MM.1S (cell line): ENCODE measurements around the gene FKBP2.

Source experiments
- DNase-seq: peaks from one replicate; pipeline ENCODE4 v3.0.0-alpha.2; 2015
- H2AFZ ChIP-seq: fragments of 300-600 bp; sonication (generic); 2 replicates; pipeline ENCODE4 v1.6.0; 2016; ENCODE audit warnings: antibody characterized with exemption, low read length
- H3F3A ChIP-seq: fragments of 300-600 bp; sonication (generic); 2 replicates; pipeline ENCODE4 v1.6.1; 2016; ENCODE audit warnings: mild to moderate bottlenecking, antibody characterized with exemption, low read length, moderate library complexity, mixed read lengths; ENCODE audit not compliant: insufficient read depth
- H3K27ac ChIP-seq: fragments of 300-600 bp; sonication (generic); 2 replicates; pipeline ENCODE4 v1.5.1; 2016; ENCODE audit warnings: mild to moderate bottlenecking, low read length
- H3K27me3 ChIP-seq: fragments of 300-600 bp; sonication (generic); replicated peaks from 2 replicates; pipeline ENCODE4 v1.6.0; 2016; ENCODE audit warnings: low read length; ENCODE audit not compliant: insufficient read depth
- H3K36me3 ChIP-seq: fragments of 300-600 bp; sonication (generic); replicated peaks from 2 replicates; pipeline ENCODE4 v1.6.1; 2016; ENCODE audit warnings: mild to moderate bottlenecking, low read length, mixed read lengths; ENCODE audit not compliant: insufficient read depth
- H3K4me1 ChIP-seq: fragments of 300-600 bp; sonication (generic); 2 replicates; pipeline ENCODE4 v1.6.1; 2016; ENCODE audit warnings: low read length, mixed read lengths
- H3K4me2 ChIP-seq: fragments of 300-600 bp; sonication (generic); 2 replicates; pipeline ENCODE4 v1.6.0; 2016; ENCODE audit warnings: low read depth, low read length
- H3K4me3 ChIP-seq: fragments of 300-600 bp; sonication (generic); 2 replicates; pipeline ENCODE4 v1.5.1; 2016; ENCODE audit warnings: low read length, mixed read lengths
- H3K79me2 ChIP-seq: fragments of 300-600 bp; sonication (generic); 2 replicates; pipeline ENCODE4 v1.6.1; 2016; ENCODE audit warnings: mixed run types, low read length, mixed read lengths
- H3K9ac ChIP-seq: fragments of 300-600 bp; sonication (generic); 2 replicates; pipeline ENCODE4 v1.6.1; 2016; ENCODE audit warnings: low read length, mixed read lengths
- H3K9me2 ChIP-seq: fragments of 300-600 bp; sonication (generic); replicated peaks from 2 replicates; pipeline ENCODE4 v1.6.1; 2016; ENCODE audit warnings: mild to moderate bottlenecking, low read length, mixed read lengths; ENCODE audit not compliant: insufficient read depth
- H3K9me3 ChIP-seq: fragments of 300-600 bp; sonication (generic); replicated peaks from 2 replicates; pipeline ENCODE4 v1.6.1; 2016; ENCODE audit warnings: mild to moderate bottlenecking, low read length, mixed read lengths; ENCODE audit not compliant: insufficient read depth
- H4K20me1 ChIP-seq: fragments of 300-600 bp; sonication (generic); 2 replicates; pipeline ENCODE4 v1.6.1; 2016; ENCODE audit warnings: mild to moderate bottlenecking, low read length, moderate library complexity, mixed read lengths; ENCODE audit not compliant: insufficient read depth
- CTCF ChIP-seq: fragments of 300-600 bp; sonication (generic); IDR thresholded peaks from 2 replicates; pipeline ENCODE4 v1.5.1; 2016; ENCODE audit warnings: antibody characterized with exemption, low read length, mixed read lengths
- EZH2 ChIP-seq: fragments of 300-600 bp; sonication (generic); optimal IDR thresholded peaks from 2 replicates; pipeline ENCODE3; 2017; ENCODE audit warnings: low read depth, mild to moderate bottlenecking, antibody characterized with exemption, low read length, mixed read lengths
- EZH2phosphoT487 ChIP-seq: fragments of 300-600 bp; sonication (generic); IDR thresholded peaks from 2 replicates; pipeline ENCODE4 v1.6.1; 2018; ENCODE audit warnings: antibody characterized with exemption, low read length

The FKBP2 gene

GRCh38 chr11:64232182-64232966, 8.5 kb upstream of the FKBP2 start:
- Histone ChIP-seq H3K27ac (no peak overlapping the region), H3K4me2 (no peak overlapping the region), H3K9me3 (no peaks in the 10 kb centered on the region), H3K36me3 (no peaks in the 10 kb centered on the region), H3K4me1 (peaks cover 6% of the 10 kb centered on the region), H3K79me2 (peaks cover 20% of the 10 kb centered on the region), H2AFZ (no peak overlapping the region), H3K27me3 (no peaks in the 10 kb centered on the region), H3K9ac (no peak overlapping the region), H3F3A (peaks cover 10% of the 10 kb centered on the region), H3K9me2 (no peaks in the 10 kb centered on the region), H3K4me3 (no peak overlapping the region), H4K20me1 (no peaks in the 10 kb centered on the region)
- DNase-seq = no peak
- TF ChIP-seq EZH2phosphoT487 (no peak), EZH2 (no peak), CTCF (no peak)

DNA sequence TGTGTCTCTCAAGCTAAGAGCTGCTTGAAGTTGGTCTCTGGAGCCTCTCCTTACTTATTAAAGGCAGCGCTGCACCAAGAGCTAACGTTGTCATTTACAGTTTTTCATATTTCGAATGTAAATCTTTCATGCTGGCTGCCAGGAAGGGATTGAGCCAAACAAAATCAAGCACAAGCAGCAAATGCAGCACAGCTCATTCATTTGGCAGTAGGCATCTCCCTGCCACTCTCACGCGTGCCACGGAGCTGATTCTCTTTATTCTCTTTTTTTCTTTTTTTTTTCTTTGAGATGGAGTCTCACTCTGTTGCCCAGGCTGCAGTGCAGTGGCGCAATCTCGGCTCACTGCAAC, 8.0 kb upstream of the FKBP2 start:
- no peak overlapping the region for H3K27ac ChIP-seq

GRCh38 chr11:64233913-64234586, 6.8 kb upstream of the FKBP2 start, which contains the start of gene VEGFB:
VEGFB (plus strand) TSS chr11:64234584; CDS start chr11:64234834, 250 bp downstream.
- no peak within 1 kb of the TSS for H3K27ac ChIP-seq
- peak within 1 kb of the TSS; percentile 69 for H2AFZ ChIP-seq
- no peaks in the 10 kb centered on the region for H3K27me3 ChIP-seq
- no peaks in the 10 kb centered on the region for H3K9me2 ChIP-seq
- peaks cover 18% of the 10 kb centered on the region for H3K79me2 ChIP-seq
- H3K4me2 ChIP-seq = peak within 1 kb of the TSS; percentile 90
- no peaks in the 10 kb centered on the region for H4K20me1 ChIP-seq
- TF ChIP-seq EZH2 (no peak), EZH2phosphoT487 (no peak), CTCF (no peak)
- H3K9me3 ChIP-seq = no peaks in the 10 kb centered on the region
- peak; percentile 63 for DNase-seq
- peaks cover 7% of the 10 kb centered on the region for H3K4me1 ChIP-seq
- H3K36me3 ChIP-seq = no peaks in the 10 kb centered on the region
- H3K9ac ChIP-seq = peak within 1 kb of the TSS; percentile 46; the same call in 1 of the 2 replicates
- peak within 1 kb of the TSS; percentile 73 for H3K4me3 ChIP-seq
- peaks cover 16% of the 10 kb centered on the region for H3F3A ChIP-seq

More for the DNA sequence above, 8.0 kb upstream of the FKBP2 start:
- peaks cover 10% of the 10 kb centered on the region for H3F3A ChIP-seq
- no peaks in the 10 kb centered on the region for H3K27me3 ChIP-seq
- no peak overlapping the region for H3K4me2 ChIP-seq
- H3K9ac ChIP-seq = no peak overlapping the region
- no peak overlapping the region for H2AFZ ChIP-seq
- H3K9me2 ChIP-seq = no peaks in the 10 kb centered on the region
- no peak for DNase-seq
- peaks cover 4% of the 10 kb centered on the region; the same call in 1 of the 2 replicates for H3K4me1 ChIP-seq
- no peaks in the 10 kb centered on the region for H3K36me3 ChIP-seq
- H4K20me1 ChIP-seq = no peaks in the 10 kb centered on the region
- H3K9me3 ChIP-seq = no peaks in the 10 kb centered on the region
- H3K4me3 ChIP-seq = no peak overlapping the region
- TF ChIP-seq EZH2 (no peak), EZH2phosphoT487 (no peak), CTCF (no peak)
- H3K79me2 ChIP-seq = peaks cover 18% of the 10 kb centered on the region
